WTC11 (cell line): ENCODE data around the gene PDSS2. TPM values are rescaled to one million over a fixed set of nuclear protein-coding genes. Genes with fewer than 3 reads are reported as not detected.

Experiments used
- ATAC-seq: fragments of 200-7000 bp; cut with Tn5 transposase; 2 replicates; pipeline ENCODE4 v1.10.0; 2021; ENCODE audit warnings: mild to moderate bottlenecking, moderate library complexity
- CTCF ChIA-PET: fragments of 300-600 bp; sonication (Branson Sonifier 250); formaldehyde crosslinking; loops from one replicate; lab custom pipeline; 2021; ENCODE audit warnings: antibody characterized with exemption; lab: Charles Lee
- POLR2A ChIA-PET: fragments of 350-600 bp; sonication (Branson Sonifier 250); formaldehyde crosslinking; loops from one replicate; lab custom pipeline; 2021; ENCODE audit warnings: antibody characterized with exemption; lab: Charles Lee
- DNase-seq: peaks from one replicate; pipeline ENCODE4 v3.0.0; 2021; ENCODE audit warnings: low spot score
- H3K27ac Mint-ChIP-seq: 2 replicates; pipeline ENCODE4 v1.8.0; 2021; ENCODE audit warnings: mixed read lengths
- H3K27me3 Mint-ChIP-seq: 2 replicates; pipeline ENCODE4 v1.8.0; 2021; ENCODE audit warnings: low read depth, mild to moderate bottlenecking, moderate library complexity, mixed read lengths
- H3K36me3 Mint-ChIP-seq: 2 replicates; pipeline ENCODE4 v1.8.0; 2021; ENCODE audit warnings: mixed read lengths
- H3K4me1 Mint-ChIP-seq: 2 replicates; pipeline ENCODE4 v1.8.0; 2022; ENCODE audit warnings: mixed read lengths
- H3K4me3 Mint-ChIP-seq: 2 replicates; pipeline ENCODE4 v1.8.0; 2021; ENCODE audit warnings: mild to moderate bottlenecking, moderate library complexity, mixed read lengths
- H3K9me3 Mint-ChIP-seq: 2 replicates; pipeline ENCODE4 v1.8.0; 2021; ENCODE audit warnings: mixed read lengths
- ATF2 ChIP-seq: sonication (generic); formaldehyde crosslinking; IDR thresholded peaks from 2 replicates; pipeline ENCODE4 v1.8.1; 2022; ENCODE audit warnings: low read depth, missing genetic modification reagents, borderline replicate concordance
- ERG ChIP-seq: fragments of 250-450 bp; sonication (Bioruptor Pico); IDR thresholded peaks from 2 replicates; pipeline ENCODE4 v1.8.0; 2021; ENCODE audit warnings: mild to moderate bottlenecking
- ESRRA ChIP-seq: sonication (generic); formaldehyde crosslinking; IDR thresholded peaks from 2 replicates; pipeline ENCODE4 v1.8.1; 2022; ENCODE audit warnings: mild to moderate bottlenecking, missing genetic modification reagents, borderline replicate concordance
- FOXP1 ChIP-seq: sonication (generic); formaldehyde crosslinking; IDR thresholded peaks from 2 replicates; pipeline ENCODE4 v1.8.0; 2022; ENCODE audit warnings: missing genetic modification reagents, mild to moderate bottlenecking, moderate library complexity, borderline replicate concordance
- FOXP4 ChIP-seq: sonication (generic); formaldehyde crosslinking; IDR thresholded peaks from 2 replicates; pipeline ENCODE4 v1.8.0; 2022; ENCODE audit warnings: mild to moderate bottlenecking, missing genetic modification reagents
- GRHL2 ChIP-seq: fragments of 250-450 bp; sonication (Bioruptor Pico); IDR thresholded peaks from 2 replicates; pipeline ENCODE4 v1.8.0; 2022; ENCODE audit warnings: mild to moderate bottlenecking, moderate library complexity; ENCODE audit not compliant: insufficient replicate concordance, severe bottlenecking
- NFYB ChIP-seq: sonication (generic); formaldehyde crosslinking; conservative IDR thresholded peaks from 2 replicates; pipeline ENCODE4 v1.8.0; 2022; ENCODE audit warnings: low read depth, missing genetic modification reagents
- NR1H2 ChIP-seq: sonication (generic); formaldehyde crosslinking; IDR thresholded peaks from 2 replicates; pipeline ENCODE4 v1.9.0; 2021; ENCODE audit warnings: mild to moderate bottlenecking, moderate library complexity, missing genetic modification reagents
- SMAD3 ChIP-seq: sonication (generic); formaldehyde crosslinking; IDR thresholded peaks from 2 replicates; pipeline ENCODE4 v1.8.0; 2022; ENCODE audit warnings: missing genetic modification reagents, mild to moderate bottlenecking, borderline replicate concordance
- SMAD4 ChIP-seq: sonication (generic); formaldehyde crosslinking; IDR thresholded peaks from 2 replicates; pipeline ENCODE4 v1.8.0; 2022; ENCODE audit warnings: mild to moderate bottlenecking, missing genetic modification reagents
- SP1 ChIP-seq: sonication (generic); formaldehyde crosslinking; conservative IDR thresholded peaks from 2 replicates; pipeline ENCODE4 v1.8.1; 2022; ENCODE audit warnings: missing genetic modification reagents
- TCF7 ChIP-seq: sonication (generic); formaldehyde crosslinking; IDR thresholded peaks from 2 replicates; pipeline ENCODE4 v1.8.0; 2022; ENCODE audit warnings: mild to moderate bottlenecking, low read depth, missing genetic modification reagents, moderate library complexity
- TEAD1 ChIP-seq: sonication (generic); formaldehyde crosslinking; IDR thresholded peaks from 2 replicates; pipeline ENCODE4 v1.8.0; 2022; ENCODE audit warnings: mild to moderate bottlenecking, missing genetic modification reagents
- USF1 ChIP-seq: sonication (generic); formaldehyde crosslinking; IDR thresholded peaks from 2 replicates; pipeline ENCODE4 v1.8.0; 2022; ENCODE audit warnings: mild to moderate bottlenecking, missing genetic modification reagents
- ZNF138 ChIP-seq: sonication (generic); formaldehyde crosslinking; conservative IDR thresholded peaks from 2 replicates; pipeline ENCODE4 v1.8.1; 2022; ENCODE audit warnings: mild to moderate bottlenecking, moderate library complexity, missing genetic modification reagents
- ZNF232 ChIP-seq: sonication (generic); formaldehyde crosslinking; IDR thresholded peaks from 2 replicates; pipeline ENCODE4 v1.8.0; 2022; ENCODE audit warnings: mild to moderate bottlenecking, missing genetic modification reagents
- ZNF425 ChIP-seq: fragments of 250-450 bp; sonication (Bioruptor Pico); conservative IDR thresholded peaks from 2 replicates; pipeline ENCODE4 v1.9.0; 2021; ENCODE audit warnings: mild to moderate bottlenecking
- total RNA-seq: library from RNA; stranded (reverse); gene quantifications from 3 replicates; pipeline ENCODE4 v1.2.3, GENCODE V29; 2021
- TF ChIP-seq, protein P1 (sequence below): fragments of 250-450 bp; sonication (Bioruptor Pico); IDR thresholded peaks from 2 replicates; pipeline ENCODE4 v1.9.0; 2021; ENCODE audit warnings: mild to moderate bottlenecking
- TF ChIP-seq, protein P2 (sequence below): fragments of 250-450 bp; sonication (Bioruptor Pico); IDR thresholded peaks from 2 replicates; pipeline ENCODE4 v1.9.0; 2021; ENCODE audit warnings: moderate library complexity, mild to moderate bottlenecking, inconsistent platforms, borderline replicate concordance
- TF ChIP-seq, protein P3 (sequence below): sonication (generic); formaldehyde crosslinking; IDR thresholded peaks from 2 replicates; pipeline ENCODE4 v1.8.1; 2023; ENCODE audit warnings: mild to moderate bottlenecking, missing genetic modification reagents, moderate library complexity

PDSS2 gene
- total RNA-seq, 1 experiment from 2014 or later, result 18.3 TPM

DNA sequence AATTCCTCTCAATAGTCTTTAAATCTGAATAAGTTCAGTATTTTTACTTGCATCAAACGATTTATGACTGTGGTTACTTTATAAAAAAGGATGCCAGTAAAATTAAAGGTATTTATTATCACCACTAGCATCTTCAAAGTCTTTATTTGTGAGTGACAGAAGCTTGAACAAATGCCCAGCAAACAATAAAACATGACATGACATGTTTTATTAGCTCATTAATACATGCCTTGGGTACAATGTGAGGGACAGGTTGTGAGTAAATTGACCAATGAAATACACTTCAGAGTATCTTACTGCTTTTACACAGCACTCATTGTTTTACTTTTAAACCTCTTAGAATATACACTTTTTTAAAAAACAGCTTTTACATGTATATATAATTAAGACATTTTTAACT is 230.6 kb downstream of the PDSS2 start (continued):
- no peak for TF ChIP-seq FOXP4 (CRISPR knock-in tag)
- TF ChIP-seq SP1, result no peak
- TF ChIP-seq, protein P1, sequence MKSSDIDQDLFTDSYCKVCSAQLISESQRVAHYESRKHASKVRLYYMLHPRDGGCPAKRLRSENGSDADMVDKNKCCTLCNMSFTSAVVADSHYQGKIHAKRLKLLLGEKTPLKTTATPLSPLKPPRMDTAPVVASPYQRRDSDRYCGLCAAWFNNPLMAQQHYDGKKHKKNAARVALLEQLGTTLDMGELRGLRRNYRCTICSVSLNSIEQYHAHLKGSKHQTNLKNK, result no peak
- TF ChIP-seq TEAD1 (CRISPR knock-in tag), result no peak
- TF ChIP-seq ESRRA, result no peak
- no peak for TF ChIP-seq ERG (CRISPR knock-in tag)
- no peak for TF ChIP-seq ZNF425 (CRISPR knock-in tag)
- TF ChIP-seq ZNF232, result no peak
- TF ChIP-seq, all 79 proteins: peak for 0

- CTCF ChIA-PET, result no interaction called here
These were observed 237.8 kb downstream of the PDSS2 start for GRCh38 chr6:107221519-107221918.

DNA sequence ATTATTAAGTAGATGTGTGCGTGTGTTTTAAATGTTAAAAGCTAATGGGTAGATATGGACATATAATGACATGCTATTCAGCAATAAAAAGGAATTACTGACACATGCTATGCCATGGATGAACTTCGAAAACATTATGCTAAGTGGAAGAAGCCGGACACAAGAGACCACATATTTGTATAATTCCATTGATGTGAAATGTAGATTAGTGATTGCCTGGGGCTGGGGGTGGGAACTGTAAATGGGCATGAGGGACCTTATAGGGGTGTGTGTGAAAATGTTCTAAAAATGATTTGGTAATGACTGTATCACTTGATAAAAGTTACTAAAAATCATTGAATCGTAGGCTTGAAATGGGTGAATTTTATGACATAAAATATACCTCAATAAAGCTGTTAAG is 239.5 kb downstream of the PDSS2 start:
- H3K27ac Mint-ChIP-seq, result no peak overlapping the region
- no peak for DNase-seq
- TF ChIP-seq, protein P2, sequence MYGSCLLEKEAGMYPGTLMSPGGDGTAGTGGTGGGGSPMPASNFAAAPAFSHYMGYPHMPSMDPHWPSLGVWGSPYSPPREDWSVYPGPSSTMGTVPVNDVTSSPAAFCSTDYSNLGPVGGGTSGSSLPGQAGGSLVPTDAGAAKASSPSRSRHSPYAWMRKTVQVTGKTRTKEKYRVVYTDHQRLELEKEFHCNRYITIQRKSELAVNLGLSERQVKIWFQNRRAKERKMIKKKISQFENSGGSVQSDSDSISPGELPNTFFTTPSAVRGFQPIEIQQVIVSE, result no peak
- TF ChIP-seq ATF2 (CRISPR knock-in tag) (no peak), NFYB (no peak), USF1 (CRISPR knock-in tag) (no peak), SMAD3 (CRISPR knock-in tag) (no peak), GRHL2 (no peak), NR1H2 (CRISPR knock-in tag) (no peak), ZNF138 (CRISPR knock-in tag) (no peak)
- TF ChIP-seq, protein P3, sequence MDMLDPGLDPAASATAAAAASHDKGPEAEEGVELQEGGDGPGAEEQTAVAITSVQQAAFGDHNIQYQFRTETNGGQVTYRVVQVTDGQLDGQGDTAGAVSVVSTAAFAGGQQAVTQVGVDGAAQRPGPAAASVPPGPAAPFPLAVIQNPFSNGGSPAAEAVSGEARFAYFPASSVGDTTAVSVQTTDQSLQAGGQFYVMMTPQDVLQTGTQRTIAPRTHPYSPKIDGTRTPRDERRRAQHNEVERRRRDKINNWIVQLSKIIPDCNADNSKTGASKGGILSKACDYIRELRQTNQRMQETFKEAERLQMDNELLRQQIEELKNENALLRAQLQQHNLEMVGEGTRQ (CRISPR knock-in tag), result no peak
- ChIA-PET CTCF (interaction anchor here (0.5 kb wide), 1 partner anchor 22 kb away, joined by 4 read pairs; no protein-coding TSS in a partner anchor), POLR2A (no interaction called here)
- no peaks in the 10 kb centered on the region for H3K9me3 Mint-ChIP-seq
- H3K4me1 Mint-ChIP-seq, result peaks cover 19% of the 10 kb centered on the region
- no peak overlapping the region for H3K4me3 Mint-ChIP-seq
- no peak for ATAC-seq
- no peaks in the 10 kb centered on the region for H3K36me3 Mint-ChIP-seq
- H3K27me3 Mint-ChIP-seq, result no peaks in the 10 kb centered on the region

More at GRCh38 chr6:107221519-107221918, 237.8 kb downstream of the PDSS2 start:
- H3K4me1 Mint-ChIP-seq, result peaks cover 19% of the 10 kb centered on the region
- ATAC-seq (no peak), DNase-seq (no peak)
- H3K27me3 Mint-ChIP-seq, result no peaks in the 10 kb centered on the region
- POLR2A ChIA-PET, result no interaction called here
- no peaks in the 10 kb centered on the region for H3K9me3 Mint-ChIP-seq
- H3K27ac Mint-ChIP-seq, result peak overlapping the region; percentile 13; the same call in 1 of the 2 replicates
- no peaks in the 10 kb centered on the region for H3K36me3 Mint-ChIP-seq
- no peak overlapping the region for H3K4me3 Mint-ChIP-seq
- TF ChIP-seq FOXP1 (CRISPR knock-in tag) (no peak), TCF7 (no peak), FOXP4 (CRISPR knock-in tag) (no peak), SMAD4 (CRISPR knock-in tag) (no peak)
- TF ChIP-seq, all 79 proteins: peak for 0
